CD4-positive, alpha-beta T cell (primary cell): ENCODE data around the gene ST3GAL3. TPM values are rescaled to one million over a fixed set of nuclear protein-coding genes. Genes with fewer than 3 reads are reported as not detected.

ENCODE experiments used
- ATAC-seq: fragments of 200-7000 bp; cut with Tn5 transposase; one replicate; pipeline ENCODE4 v1.10.0; 2022; ENCODE audit warnings: mild to moderate bottlenecking; ENCODE audit not compliant: poor library complexity
- CTCF ChIA-PET: fragments of 350-600 bp; sonication (Branson Sonifier 250); formaldehyde crosslinking; loops from one replicate; lab custom pipeline; 2021; ENCODE audit warnings: antibody characterized with exemption, inconsistent platforms; lab: Charles Lee
- POLR2A ChIA-PET: fragments of 350-600 bp; sonication (Branson Sonifier 250); formaldehyde crosslinking; loops from one replicate; lab custom pipeline; 2021; ENCODE audit warnings: antibody characterized with exemption, inconsistent platforms; lab: Charles Lee
- DNase-seq, 14 experiments: peaks; one replicate each; pipeline ENCODE4 v3.0.0-alpha.2; 2013 to 2020; ENCODE audit warnings: mixed read lengths in 2 of 14
- H3K27ac ChIP-seq, 2 donors: one replicate each; pipeline versions ENCODE4 v1.5.1 to v1.7.0; 2013; ENCODE audit warnings: low read length in 2 of 2, low read depth in 1 of 2, mild to moderate bottlenecking in 1 of 2
- H3K27me3 ChIP-seq, 2 experiments: 1 replicate in 1 of 2; 2 replicates in 1 of 2; pipeline versions ENCODE4 v1.6.1 to v1.7.0; 2013; ENCODE audit warnings: low read length in 2 of 2, control low read depth in 1 of 2, mild to moderate bottlenecking in 1 of 2, moderate library complexity in 1 of 2; ENCODE audit not compliant: insufficient read depth in 2 of 2, control insufficient read depth in 1 of 2
- H3K36me3 ChIP-seq: one replicate; pipeline ENCODE4 v1.6.1; 2013; ENCODE audit warnings: low read length, control low read depth; ENCODE audit not compliant: insufficient read depth
- H3K4me1 ChIP-seq: one replicate; pipeline ENCODE4 v1.6.1; 2013; ENCODE audit warnings: low read length, control low read depth; ENCODE audit not compliant: insufficient read depth
- H3K4me3 ChIP-seq: one replicate; pipeline ENCODE4 v1.5.1; 2013; ENCODE audit warnings: mild to moderate bottlenecking, low read length, moderate library complexity
- H3K9me3 ChIP-seq, 2 experiments: 1 replicate in 1 of 2; 2 replicates in 1 of 2; pipeline versions ENCODE4 v1.6.1 to v1.7.0; 2013; ENCODE audit warnings: low read length in 2 of 2, mild to moderate bottlenecking in 2 of 2, control low read depth in 1 of 2, moderate library complexity in 1 of 2; ENCODE audit not compliant: control insufficient read depth in 1 of 2, insufficient read depth in 1 of 2
- H3K27ac Mint-ChIP-seq: one replicate; pipeline ENCODE4 v1.8.0; 2020; ENCODE audit warnings: mixed read lengths
- H3K27me3 Mint-ChIP-seq: one replicate; pipeline ENCODE4 v1.8.0; 2021; ENCODE audit warnings: mixed read lengths
- H3K36me3 Mint-ChIP-seq: one replicate; pipeline ENCODE4 v1.8.0; 2021; ENCODE audit warnings: low read depth, mixed read lengths
- H3K4me1 Mint-ChIP-seq: one replicate; pipeline ENCODE4 v1.8.0; 2021; ENCODE audit warnings: low read depth, mixed read lengths
- H3K4me3 Mint-ChIP-seq: one replicate; pipeline ENCODE4 v1.8.0; 2020; ENCODE audit warnings: mild to moderate bottlenecking, mixed read lengths
- H3K9me3 Mint-ChIP-seq: one replicate; pipeline ENCODE4 v1.8.0; 2020; ENCODE audit warnings: mixed read lengths
- intact Hi-C, 2 experiments: fragments of 100-400 bp; cut with DNase I in 1 of 2; cut with micrococcal nuclease in 1 of 2; formaldehyde crosslinking; loops; one replicate each; pipeline versions ENCODE4 v1.15.1 to v1.9.0; 2023 to 2025; cut with DNase I, micrococcal nuclease
- total RNA-seq, 174 experiments: library from RNA in 2 of 174; stranded (reverse) in 2 of 174; gene quantifications; one replicate each; pipeline ENCODE4 v1.2.3 and lab custom pipeline; 2021 to 2026
- TF ChIP-seq, protein P1 (sequence below): fragments of 200-600 bp; IDR thresholded peaks from one replicate; pipeline ENCODE4 v1.8.0; 2022; ENCODE audit warnings: antibody characterized with exemption, mild to moderate bottlenecking

The ST3GAL3 gene
- total RNA-seq, 2 experiments from 2014 or later: 17.6 to 20.5 TPM

DNA sequence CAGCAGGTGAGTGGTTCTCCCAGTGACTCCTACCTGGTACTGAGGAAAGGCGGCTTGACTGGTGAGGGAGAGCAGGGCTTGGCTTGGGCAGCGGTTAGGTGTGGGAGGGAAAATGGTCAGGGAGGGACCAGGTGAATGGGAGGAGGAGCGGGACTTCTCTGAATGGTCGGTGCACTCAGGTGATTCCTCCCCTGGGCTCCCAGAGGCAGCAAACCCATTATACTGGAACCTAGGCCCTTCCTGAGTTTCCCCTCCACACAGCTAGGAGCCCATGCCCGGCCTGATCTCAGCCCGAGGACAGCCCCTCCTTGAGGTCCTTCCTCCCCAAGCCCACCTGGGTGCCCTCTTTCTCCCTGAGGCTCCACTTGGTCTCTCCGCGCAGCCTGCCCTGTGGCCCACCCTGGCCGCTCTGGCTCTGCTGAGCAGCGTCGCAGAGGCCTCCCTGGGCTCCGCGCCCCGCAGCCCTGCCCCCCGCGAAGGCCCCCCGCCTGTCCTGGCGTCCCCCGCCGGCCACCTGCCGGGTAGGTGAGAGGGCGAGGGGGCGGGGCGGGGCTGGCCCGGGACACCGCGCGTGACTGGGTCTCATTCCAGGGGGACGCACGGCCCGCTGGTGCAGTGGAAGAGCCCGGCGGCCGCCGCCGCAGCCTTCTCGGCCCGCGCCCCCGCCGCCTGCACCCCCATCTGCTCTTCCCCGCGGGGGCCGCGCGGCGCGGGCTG lies 228.5 kb downstream of the ST3GAL3 start:
- no peak for DNase-seq
- H3K27me3 Mint-ChIP-seq: peaks cover 36% of the 10 kb centered on the region
- H3K27ac Mint-ChIP-seq: no peak overlapping the region
- H3K4me1 Mint-ChIP-seq: peaks cover 15% of the 10 kb centered on the region
- Histone ChIP-seq H3K4me1 (peaks cover 33% of the 10 kb centered on the region), H3K36me3 (peaks cover 4% of the 10 kb centered on the region), H3K27me3 (peaks cover 35 to 41% of the 10 kb centered on the region in 2 experiments), H3K4me3 (no peak overlapping the region), H3K9me3 (peaks cover 0 to 12% of the 10 kb centered on the region in 2 experiments), H3K27ac (no peak overlapping the region)
- TF ChIP-seq, protein P1, sequence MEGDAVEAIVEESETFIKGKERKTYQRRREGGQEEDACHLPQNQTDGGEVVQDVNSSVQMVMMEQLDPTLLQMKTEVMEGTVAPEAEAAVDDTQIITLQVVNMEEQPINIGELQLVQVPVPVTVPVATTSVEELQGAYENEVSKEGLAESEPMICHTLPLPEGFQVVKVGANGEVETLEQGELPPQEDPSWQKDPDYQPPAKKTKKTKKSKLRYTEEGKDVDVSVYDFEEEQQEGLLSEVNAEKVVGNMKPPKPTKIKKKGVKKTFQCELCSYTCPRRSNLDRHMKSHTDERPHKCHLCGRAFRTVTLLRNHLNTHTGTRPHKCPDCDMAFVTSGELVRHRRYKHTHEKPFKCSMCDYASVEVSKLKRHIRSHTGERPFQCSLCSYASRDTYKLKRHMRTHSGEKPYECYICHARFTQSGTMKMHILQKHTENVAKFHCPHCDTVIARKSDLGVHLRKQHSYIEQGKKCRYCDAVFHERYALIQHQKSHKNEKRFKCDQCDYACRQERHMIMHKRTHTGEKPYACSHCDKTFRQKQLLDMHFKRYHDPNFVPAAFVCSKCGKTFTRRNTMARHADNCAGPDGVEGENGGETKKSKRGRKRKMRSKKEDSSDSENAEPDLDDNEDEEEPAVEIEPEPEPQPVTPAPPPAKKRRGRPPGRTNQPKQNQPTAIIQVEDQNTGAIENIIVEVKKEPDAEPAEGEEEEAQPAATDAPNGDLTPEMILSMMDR: no peak
- no peaks in the 10 kb centered on the region for H3K36me3 Mint-ChIP-seq
- CTCF ChIA-PET: interaction anchor here (1.3 to 3.3 kb wide), 7 partner anchors 8 to 406 kb away, joined by 5 to 24 read pairs (median 6); partner anchors contain the start of genes ATP6V0B, IPO13 and SLC6A9
- H3K9me3 Mint-ChIP-seq: no peaks in the 10 kb centered on the region
- POLR2A ChIA-PET: no interaction called here
- intact Hi-C loops: loop anchor here in 1 of 2 experiments (2.0 to 10.0 kb wide), 2 partner anchors 407 to 711 kb away; no protein-coding TSS in a partner anchor
- H3K4me3 Mint-ChIP-seq: no peak overlapping the region
- ATAC-seq: no peak

DNA sequence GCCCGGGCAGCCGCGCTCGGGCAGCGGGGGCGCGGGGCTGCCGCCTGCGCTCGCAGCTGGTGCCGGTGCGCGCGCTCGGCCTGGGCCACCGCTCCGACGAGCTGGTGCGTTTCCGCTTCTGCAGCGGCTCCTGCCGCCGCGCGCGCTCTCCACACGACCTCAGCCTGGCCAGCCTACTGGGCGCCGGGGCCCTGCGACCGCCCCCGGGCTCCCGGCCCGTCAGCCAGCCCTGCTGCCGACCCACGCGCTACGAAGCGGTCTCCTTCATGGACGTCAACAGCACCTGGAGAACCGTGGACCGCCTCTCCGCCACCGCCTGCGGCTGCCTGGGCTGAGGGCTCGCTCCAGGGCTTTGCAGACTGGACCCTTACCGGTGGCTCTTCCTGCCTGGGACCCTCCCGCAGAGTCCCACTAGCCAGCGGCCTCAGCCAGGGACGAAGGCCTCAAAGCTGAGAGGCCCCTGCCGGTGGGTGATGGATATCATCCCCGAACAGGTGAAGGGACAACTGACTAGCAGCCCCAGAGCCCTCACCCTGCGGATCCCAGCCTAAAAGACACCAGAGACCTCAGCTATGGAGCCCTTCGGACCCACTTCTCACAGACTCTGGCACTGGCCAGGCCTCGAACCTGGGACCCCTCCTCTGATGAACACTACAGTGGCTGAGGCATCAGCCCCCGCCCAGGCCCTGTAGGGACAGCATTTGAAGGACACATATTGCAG lies 229.3 kb downstream of the ST3GAL3 start:
- CTCF ChIA-PET: no interaction called here
- POLR2A ChIA-PET: no interaction called here
- Histone ChIP-seq H3K27ac (no peak overlapping the region), H3K4me3 (no peak overlapping the region), H3K36me3 (peaks cover 4% of the 10 kb centered on the region), H3K27me3 (peaks cover 35 to 41% of the 10 kb centered on the region in 2 experiments), H3K9me3 (peaks cover 0 to 12% of the 10 kb centered on the region in 2 experiments), H3K4me1 (peaks cover 33% of the 10 kb centered on the region)
- ATAC-seq: no peak
- DNase-seq: peak in 4 of 14 experiments; percentile 14 to 47 (median 26)
- H3K27me3 Mint-ChIP-seq: peaks cover 36% of the 10 kb centered on the region
- intact Hi-C loops: loop anchor here in 1 of 2 experiments (10.0 kb wide), 1 partner anchor 712 kb away; no protein-coding TSS in a partner anchor
- H3K4me3 Mint-ChIP-seq: no peak overlapping the region
- H3K36me3 Mint-ChIP-seq: no peaks in the 10 kb centered on the region
- H3K4me1 Mint-ChIP-seq: peaks cover 15% of the 10 kb centered on the region
- no peak overlapping the region for H3K27ac Mint-ChIP-seq
- H3K9me3 Mint-ChIP-seq: no peaks in the 10 kb centered on the region
- TF ChIP-seq, protein P1: no peak

DNA sequence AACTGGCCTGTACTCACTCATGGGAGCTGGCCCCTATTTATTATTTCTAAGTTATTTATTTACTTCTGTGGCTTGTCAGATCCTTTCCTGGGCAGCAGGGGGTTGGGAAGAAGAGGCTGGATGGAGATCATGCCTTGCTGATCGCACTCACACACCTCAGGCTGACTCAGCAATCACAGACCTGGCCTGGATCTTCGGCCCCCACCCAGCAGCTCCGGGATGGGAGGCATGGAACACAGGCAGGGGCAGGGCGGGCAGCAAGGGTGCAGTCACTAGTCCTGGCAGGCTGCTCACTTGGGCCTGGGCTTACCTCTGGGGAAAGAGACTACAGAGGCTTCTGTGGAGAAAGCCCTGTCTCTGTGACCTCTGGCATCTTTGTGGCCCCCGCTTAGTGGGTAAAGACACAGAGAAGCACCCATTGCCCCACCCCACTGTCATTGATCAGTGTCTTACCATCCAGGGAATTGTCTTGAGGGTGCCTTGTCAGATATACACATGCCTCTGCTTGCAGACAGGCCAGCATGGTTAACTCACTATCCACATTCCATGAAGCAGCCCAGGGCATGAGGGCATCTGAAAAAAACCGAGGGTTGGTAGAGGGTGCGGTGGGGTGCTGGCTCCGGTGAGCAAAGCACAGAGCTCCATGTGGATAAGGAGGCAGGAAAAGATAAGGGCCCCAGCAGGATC lies 230.0 kb downstream of the ST3GAL3 start:
- intact Hi-C loops: loop anchor here in 1 of 2 experiments (10.0 kb wide), 1 partner anchor 713 kb away; no protein-coding TSS in a partner anchor
- TF ChIP-seq, protein P1: no peak
- peaks cover 15% of the 10 kb centered on the region for H3K4me1 Mint-ChIP-seq
- no peaks in the 10 kb centered on the region for H3K9me3 Mint-ChIP-seq
- peaks cover 33% of the 10 kb centered on the region for H3K4me1 ChIP-seq
- ChIA-PET POLR2A (no interaction called here), CTCF (no interaction called here)
- H3K4me3 Mint-ChIP-seq: no peak overlapping the region
- ATAC-seq: no peak
- H3K27me3 Mint-ChIP-seq: peaks cover 31% of the 10 kb centered on the region
- peaks cover 0 to 12% of the 10 kb centered on the region in 2 experiments for H3K9me3 ChIP-seq
- no peak overlapping the region for H3K27ac Mint-ChIP-seq
- H3K36me3 ChIP-seq: peaks cover 4% of the 10 kb centered on the region
- no peaks in the 10 kb centered on the region for H3K36me3 Mint-ChIP-seq
- H3K4me3 ChIP-seq: no peak overlapping the region
- no peak for DNase-seq
- H3K27me3 ChIP-seq: peaks cover 35 to 37% of the 10 kb centered on the region in 2 experiments
- no peak overlapping the region for H3K27ac ChIP-seq
